MG63 (cell line): Measurements from ENCODE around the gene FAM193A. TPM values are rescaled to one million over a fixed set of nuclear protein-coding genes. Genes with fewer than 3 reads are reported as not detected.

Source experiments
- DNase-seq: peaks from one replicate; pipeline ENCODE4 v3.0.0-alpha.2; 2020
- H3K27me3 ChIP-seq: fragments of 250-450 bp; sonication (Bioruptor Pico); 2 replicates; pipeline ENCODE4 v1.5.1; 2020; ENCODE audit warnings: mild to moderate bottlenecking, moderate library complexity
- H3K36me3 ChIP-seq: fragments of 250-450 bp; sonication (Bioruptor Pico); 2 replicates; pipeline ENCODE4 v1.5.1; 2020; ENCODE audit warnings: mild to moderate bottlenecking, moderate library complexity
- H3K4me3 ChIP-seq: fragments of 250-450 bp; sonication (Bioruptor Pico); 2 replicates; pipeline ENCODE4 v1.5.1; 2020; ENCODE audit warnings: mild to moderate bottlenecking, moderate library complexity
- H3K9me3 ChIP-seq: fragments of 250-450 bp; sonication (Bioruptor Pico); 2 replicates; pipeline ENCODE4 v1.5.1; 2020; ENCODE audit warnings: mild to moderate bottlenecking, moderate library complexity
- total RNA-seq: library from RNA; depleted of rRNA; stranded (reverse); fragments of >200 nt; shearing (Covaris generic); gene quantifications from 2 replicates; pipeline ENCODE4 v1.2.3, GENCODE V29; 2014; ENCODE audit warnings: low replicate concordance

The FAM193A gene
- total RNA-seq, 1 experiment from 2014 or later, result 7.3 TPM

DNA sequence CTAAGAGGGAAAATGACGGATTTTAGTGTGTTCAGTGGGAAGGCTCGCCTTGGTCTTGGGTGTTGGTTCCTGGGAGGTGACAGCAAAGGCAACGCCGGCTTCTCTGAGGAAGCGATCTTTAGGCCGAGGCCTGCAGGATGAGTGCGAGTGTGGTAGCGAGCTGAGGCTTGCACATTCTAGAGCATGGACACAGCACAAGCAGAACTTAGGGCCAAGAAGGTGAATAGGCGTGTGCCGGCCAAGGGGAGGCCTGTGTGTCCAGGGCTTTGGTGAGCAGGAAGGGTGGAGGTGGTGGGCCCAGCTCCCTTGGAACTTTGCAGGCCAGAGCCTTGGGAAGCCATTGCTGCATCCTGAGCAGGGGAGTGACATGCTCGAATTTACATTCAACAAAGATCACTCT, 151.8 kb downstream of the FAM193A start:
- Histone ChIP-seq H3K36me3 (peaks cover 23% of the 10 kb centered on the region), H3K9me3 (no peaks in the 10 kb centered on the region), H3K27me3 (no peaks in the 10 kb centered on the region), H3K4me3 (no peak overlapping the region)
- DNase-seq, result no peak

DNA sequence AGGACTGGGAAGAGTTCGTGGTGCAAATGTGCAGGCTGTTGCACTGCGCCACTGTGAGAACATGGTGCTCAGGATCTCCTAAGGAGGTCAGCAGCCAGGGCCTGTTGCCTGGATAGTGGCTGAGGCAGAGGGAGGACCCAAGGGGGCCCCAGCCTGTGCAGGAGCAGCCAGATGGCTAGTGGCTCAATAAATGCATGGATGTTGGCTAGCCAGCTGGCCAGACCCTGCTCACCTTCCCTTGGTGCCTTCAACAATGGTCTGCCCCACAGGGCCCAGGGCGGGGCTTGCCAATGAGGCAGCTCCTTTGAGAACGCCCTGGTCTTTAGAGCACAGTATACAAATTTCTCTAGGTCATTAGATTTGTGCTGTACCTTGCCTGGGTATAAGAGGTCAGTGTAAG, 152.2 kb downstream of the FAM193A start:
- Histone ChIP-seq H3K27me3 (no peaks in the 10 kb centered on the region), H3K9me3 (no peaks in the 10 kb centered on the region), H3K36me3 (peaks cover 20% of the 10 kb centered on the region), H3K4me3 (no peak overlapping the region)
- DNase-seq, result no peak

DNA sequence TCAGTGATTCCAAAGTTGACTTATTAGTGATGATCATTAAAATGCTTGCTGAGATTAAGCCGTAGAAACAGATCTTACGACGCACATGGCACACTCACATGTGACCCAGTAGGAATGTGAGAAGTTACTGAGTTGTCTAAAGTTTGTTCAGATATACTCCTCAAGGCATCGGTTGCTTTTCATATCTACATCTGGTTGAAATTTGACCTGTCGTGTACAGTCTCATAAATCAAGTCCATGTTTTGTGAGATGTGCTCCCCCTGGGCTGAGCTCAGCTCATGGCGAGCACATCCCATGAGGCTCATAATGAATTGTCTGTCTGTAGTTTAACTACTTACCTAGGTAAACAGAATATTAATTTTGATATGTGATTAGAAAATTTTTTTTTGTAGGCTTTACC, 152.7 kb downstream of the FAM193A start:
- H3K4me3 ChIP-seq, result no peak overlapping the region
- H3K36me3 ChIP-seq, result peaks cover 16% of the 10 kb centered on the region
- no peak for DNase-seq
- H3K9me3 ChIP-seq, result no peaks in the 10 kb centered on the region
- no peaks in the 10 kb centered on the region for H3K27me3 ChIP-seq

DNA sequence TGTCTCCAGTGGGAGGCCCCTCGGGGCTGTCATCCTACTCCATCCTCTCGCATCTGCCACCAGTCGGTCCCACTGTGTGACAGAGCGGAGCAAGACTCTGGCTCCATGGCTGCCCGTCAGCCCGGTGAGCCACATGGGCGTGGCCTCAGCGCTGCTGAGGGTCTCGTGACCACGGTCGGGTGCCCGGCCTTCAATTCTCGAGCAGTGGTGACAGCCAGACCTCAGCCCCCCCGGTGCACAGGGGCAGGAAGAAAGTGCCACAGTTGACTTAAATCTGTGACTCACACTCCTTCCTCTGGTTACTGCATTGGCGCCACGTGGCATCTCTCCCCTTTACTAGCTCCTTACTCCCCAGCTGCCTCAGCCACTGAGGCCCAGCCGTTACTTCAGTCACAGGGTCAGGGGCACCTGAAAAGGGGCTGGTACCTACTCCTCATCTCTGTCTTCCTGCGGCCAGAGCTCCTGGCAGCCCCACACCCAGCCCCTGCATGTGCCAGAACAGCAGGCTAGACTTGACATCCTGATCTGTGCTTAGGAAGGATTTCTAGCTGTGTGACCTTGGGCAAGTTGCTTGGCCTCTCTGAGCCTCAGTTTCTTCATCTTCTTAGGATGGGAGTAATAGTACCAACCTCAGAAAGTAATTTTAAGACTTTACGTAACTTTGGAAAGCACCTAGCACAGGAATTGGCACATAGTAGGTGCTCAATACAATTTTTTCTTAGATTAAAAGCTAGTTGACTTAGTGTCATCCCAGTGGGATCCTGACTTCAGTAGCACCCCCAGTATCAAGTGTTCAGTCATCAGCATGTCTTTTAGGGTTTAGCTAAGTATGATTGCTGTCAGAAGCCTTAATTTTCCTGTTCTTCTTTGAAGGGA, 153.6 kb downstream of the FAM193A start:
- H3K36me3 ChIP-seq, result peaks cover 14% of the 10 kb centered on the region
- no peak for DNase-seq
- no peaks in the 10 kb centered on the region for H3K9me3 ChIP-seq
- H3K4me3 ChIP-seq, result no peak overlapping the region
- H3K27me3 ChIP-seq, result no peaks in the 10 kb centered on the region

DNA sequence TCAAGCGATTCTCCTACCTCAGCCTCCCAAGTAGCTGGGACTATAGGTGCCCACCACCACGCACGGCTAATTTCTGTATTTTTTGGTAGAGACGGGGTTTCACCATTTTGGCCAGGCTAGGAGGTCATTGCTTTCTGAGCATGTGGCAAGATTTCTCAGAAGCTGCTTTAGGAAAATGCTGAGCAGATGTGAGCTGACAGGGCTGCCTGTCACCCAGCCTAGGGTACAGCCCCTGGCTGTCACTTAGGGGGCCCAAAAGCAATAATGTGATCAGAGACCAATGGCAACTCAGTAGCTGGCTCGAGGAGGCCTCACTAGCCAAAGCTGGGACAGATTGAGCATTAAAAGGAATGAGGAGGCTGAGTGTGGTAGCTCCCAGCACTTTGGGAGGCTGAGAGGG, 154.9 kb downstream of the FAM193A start:
- no peaks in the 10 kb centered on the region for H3K27me3 ChIP-seq
- H3K9me3 ChIP-seq, result no peaks in the 10 kb centered on the region
- peaks cover 15% of the 10 kb centered on the region for H3K36me3 ChIP-seq
- H3K4me3 ChIP-seq, result no peak overlapping the region
- DNase-seq, result no peak

DNA sequence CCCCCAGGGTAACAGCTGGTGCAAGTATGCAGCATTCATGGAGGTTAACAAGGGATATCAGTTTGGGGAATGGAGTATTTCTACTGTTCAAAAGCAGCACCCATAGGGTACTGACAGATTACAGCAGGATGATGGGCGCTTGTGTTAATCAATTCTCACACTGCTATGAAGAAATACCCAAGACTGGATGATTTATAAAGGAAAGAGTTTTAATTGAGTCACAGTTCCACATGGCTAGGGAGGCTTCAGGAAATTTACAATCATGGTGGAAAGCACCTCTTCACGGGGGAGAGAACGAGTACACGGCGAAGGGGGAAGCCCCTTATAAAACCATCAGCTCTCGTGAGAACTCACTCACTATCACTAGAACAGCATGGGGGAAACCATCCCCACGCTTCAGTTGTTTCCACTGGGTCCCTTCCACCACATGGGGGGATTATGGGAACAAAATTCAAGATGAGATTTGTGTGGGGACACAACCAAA, 155.5 kb downstream of the FAM193A start:
- Histone ChIP-seq H3K27me3 (no peaks in the 10 kb centered on the region), H3K9me3 (no peaks in the 10 kb centered on the region), H3K4me3 (no peak overlapping the region), H3K36me3 (peaks cover 16% of the 10 kb centered on the region)
- DNase-seq, result no peak

DNA sequence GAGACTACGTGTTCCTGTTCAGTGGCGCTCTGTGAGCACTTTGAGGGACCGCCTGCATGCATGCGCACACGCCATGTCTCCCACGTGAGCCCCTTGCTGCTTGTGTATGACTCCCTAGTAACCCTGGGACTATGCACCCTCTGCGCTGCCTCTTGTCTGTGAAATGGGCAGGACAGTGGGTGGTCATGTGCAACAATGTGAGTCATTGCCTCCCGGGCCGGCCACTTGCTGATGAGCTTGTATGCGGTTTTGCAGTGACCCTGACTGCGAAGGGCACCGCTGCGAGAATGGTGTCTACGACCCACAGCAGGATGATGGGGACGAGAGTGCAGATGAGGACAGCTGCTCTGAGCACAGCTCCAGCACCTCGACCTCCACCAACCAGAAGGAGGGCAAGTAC, 158.2 kb downstream of the FAM193A start:
- Histone ChIP-seq H3K27me3 (no peaks in the 10 kb centered on the region), H3K4me3 (no peak overlapping the region), H3K9me3 (no peaks in the 10 kb centered on the region), H3K36me3 (peaks cover 19% of the 10 kb centered on the region)
- DNase-seq, result no peak

DNA sequence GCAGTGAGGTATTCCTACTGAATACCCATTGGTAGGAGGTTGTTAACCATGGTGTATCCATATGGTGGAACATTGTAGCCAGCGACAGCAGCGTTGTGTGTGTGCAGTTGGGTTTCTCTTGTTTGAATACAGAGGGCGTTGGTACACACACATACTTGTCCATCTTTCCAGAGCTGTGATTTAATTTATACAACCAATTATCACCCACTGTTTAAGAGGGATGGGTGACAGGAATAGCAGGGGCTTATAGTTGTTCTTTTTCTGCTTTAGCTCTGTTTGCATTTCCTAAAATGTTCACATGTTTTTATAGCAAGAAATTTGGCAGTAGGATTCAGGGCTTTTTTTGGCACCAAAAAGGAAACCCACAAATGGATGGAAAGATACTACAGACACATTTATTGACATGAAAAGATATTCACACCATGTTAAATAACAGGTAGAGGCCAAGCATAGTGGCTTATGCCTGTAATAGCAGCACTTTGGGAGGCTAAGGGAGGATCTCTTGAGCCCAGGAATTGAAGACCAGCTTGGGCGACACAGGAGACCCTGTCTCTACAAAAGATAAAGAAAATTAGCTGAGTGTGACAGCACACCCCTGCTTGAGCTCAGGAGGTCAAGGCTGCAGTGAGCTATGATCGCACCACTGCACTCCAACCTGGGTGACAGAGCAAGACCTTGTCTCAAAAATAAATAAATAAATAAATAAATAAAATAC, 159.1 kb downstream of the FAM193A start:
- Histone ChIP-seq H3K4me3 (no peak overlapping the region), H3K36me3 (peaks cover 19% of the 10 kb centered on the region), H3K27me3 (no peaks in the 10 kb centered on the region), H3K9me3 (no peaks in the 10 kb centered on the region)
- DNase-seq, result no peak

DNA sequence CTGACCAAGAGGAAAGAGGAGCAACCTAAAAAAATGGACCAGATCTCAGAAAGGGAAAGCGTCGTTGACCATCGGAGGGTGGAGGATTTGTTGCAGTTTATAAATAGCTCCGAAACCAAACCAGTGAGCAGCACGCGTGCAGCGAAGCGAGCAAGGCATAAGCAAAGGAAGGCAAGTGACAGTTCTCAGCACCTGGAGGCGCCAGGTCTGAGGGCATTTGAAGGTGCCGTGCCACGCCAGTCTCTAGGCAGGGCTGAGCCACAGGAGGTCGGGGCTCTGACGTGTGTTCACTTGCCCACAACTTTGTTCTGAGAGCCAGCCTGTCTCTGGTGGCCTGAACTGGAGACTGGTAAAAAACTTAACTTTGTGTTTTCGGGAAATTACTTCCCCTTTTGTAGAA, 160.0 kb downstream of the FAM193A start:
- no peak for DNase-seq
- peaks cover 11% of the 10 kb centered on the region for H3K36me3 ChIP-seq
- H3K4me3 ChIP-seq, result no peak overlapping the region
- H3K27me3 ChIP-seq, result no peaks in the 10 kb centered on the region
- no peaks in the 10 kb centered on the region for H3K9me3 ChIP-seq

DNA sequence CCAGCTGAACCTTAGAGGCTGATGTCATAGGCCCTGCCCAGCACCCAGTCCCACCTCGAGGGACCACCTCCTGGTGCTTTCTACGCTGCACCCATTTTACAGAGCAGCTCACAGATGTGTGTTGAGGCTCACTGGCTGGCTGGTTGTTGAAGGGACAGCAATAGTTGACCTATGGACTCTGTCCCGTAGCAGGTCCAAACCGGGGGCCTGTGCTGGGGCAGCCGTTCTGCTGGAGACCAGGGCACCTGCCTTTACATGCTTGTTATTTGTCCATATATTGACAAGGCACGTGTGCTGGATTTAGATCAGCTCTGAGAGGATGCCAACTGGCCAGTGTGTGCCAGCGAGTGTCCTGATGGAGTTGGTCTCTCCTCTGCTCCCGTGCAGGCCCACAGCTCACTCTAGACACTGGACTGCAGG, 161.6 kb downstream of the FAM193A start:
- Histone ChIP-seq H3K9me3 (no peaks in the 10 kb centered on the region), H3K27me3 (no peaks in the 10 kb centered on the region), H3K36me3 (peaks cover 15% of the 10 kb centered on the region), H3K4me3 (no peak overlapping the region)
- DNase-seq, result no peak

DNA sequence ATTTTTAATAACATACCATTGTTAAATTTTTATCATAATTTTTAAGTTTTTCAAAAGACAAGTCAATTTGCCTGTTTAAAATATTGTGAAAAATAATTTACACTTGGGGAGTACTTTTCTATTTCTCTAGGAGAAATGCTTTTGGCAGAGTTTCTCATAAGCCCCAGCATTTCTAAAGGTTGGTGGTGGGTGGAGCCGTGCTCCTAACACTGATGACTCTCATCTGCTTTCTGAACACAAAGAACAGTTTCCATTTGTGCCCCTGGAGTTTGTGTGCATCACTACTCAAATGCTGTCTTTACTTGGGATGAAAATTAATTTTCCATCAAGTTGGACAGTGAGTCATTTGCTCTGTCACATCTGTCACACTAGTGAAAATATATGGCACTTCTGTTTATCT, 162.1 kb downstream of the FAM193A start:
- Histone ChIP-seq H3K9me3 (no peaks in the 10 kb centered on the region), H3K36me3 (peaks cover 19% of the 10 kb centered on the region), H3K27me3 (no peaks in the 10 kb centered on the region), H3K4me3 (no peak overlapping the region)
- DNase-seq, result no peak

DNA sequence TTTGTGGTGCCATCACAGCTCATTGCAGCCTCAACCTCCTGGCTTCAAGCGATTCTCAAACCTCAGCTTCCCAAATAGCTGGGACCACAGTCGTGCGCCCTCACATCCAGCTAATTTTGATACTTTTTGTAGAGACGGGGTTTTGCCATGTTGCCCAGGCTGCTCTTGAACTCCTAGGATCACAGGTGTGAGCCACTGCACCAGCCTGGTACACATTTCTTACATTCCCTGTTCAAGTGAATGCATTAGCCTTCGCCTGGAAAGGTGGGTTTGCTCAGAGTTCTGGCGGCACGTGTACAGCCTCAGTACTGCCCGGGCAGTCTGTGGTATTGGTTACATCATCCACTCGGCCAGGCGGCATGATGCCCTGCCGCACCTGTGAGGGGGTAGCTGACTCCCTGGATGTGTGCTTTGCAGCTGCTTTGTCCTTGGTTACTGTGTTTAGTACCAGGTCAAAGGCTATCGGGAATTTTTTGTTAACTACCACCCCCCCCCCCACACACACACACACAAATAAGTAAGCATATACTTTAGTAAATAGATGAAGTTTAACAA, 162.6 kb downstream of the FAM193A start:
- DNase-seq, result no peak
- Histone ChIP-seq H3K27me3 (no peaks in the 10 kb centered on the region), H3K9me3 (no peaks in the 10 kb centered on the region), H3K4me3 (no peak overlapping the region), H3K36me3 (peaks cover 19% of the 10 kb centered on the region)

DNA sequence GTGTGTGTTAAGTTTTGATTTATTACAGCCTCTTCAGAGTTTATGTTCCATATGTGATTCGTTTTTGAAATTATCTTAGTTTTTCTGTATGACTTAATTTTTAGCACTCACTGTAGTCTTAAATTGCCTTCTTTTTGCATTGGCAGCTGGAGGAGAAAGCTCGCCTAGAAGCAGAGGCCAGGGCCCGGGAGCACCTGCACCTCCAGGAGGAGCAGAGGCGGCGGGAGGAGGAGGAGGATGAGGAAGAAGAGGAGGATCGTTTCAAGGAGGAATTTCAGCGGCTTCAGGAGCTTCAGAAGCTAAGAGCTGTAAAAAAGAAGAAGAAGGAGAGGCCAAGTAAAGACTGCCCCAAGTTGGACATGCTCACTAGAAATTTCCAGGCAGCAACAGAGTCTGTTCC, 163.1 kb downstream of the FAM193A start:
- no peak for DNase-seq
- Histone ChIP-seq H3K27me3 (no peaks in the 10 kb centered on the region), H3K9me3 (no peaks in the 10 kb centered on the region), H3K4me3 (no peak overlapping the region), H3K36me3 (peaks cover 17% of the 10 kb centered on the region)

DNA sequence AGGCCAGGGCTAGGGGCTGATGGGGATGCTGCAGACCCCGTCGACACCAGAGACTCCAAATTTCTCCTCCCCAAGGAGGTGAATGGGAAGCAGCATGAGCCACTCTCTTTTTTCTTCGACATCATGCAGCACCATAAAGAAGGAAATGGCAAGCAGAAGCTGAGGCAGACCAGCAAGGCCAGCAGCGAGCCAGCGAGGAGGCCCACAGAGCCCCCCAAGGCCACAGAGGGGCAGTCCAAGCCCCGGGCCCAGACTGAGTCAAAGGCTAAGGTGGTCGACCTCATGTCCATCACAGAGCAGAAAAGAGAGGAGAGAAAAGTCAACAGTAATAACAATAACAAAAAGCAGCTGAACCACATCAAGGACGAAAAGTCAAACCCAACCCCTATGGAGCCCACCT, 163.6 kb downstream of the FAM193A start:
- H3K36me3 ChIP-seq, result peaks cover 17% of the 10 kb centered on the region
- no peaks in the 10 kb centered on the region for H3K9me3 ChIP-seq
- DNase-seq, result no peak
- no peaks in the 10 kb centered on the region for H3K27me3 ChIP-seq
- no peak overlapping the region for H3K4me3 ChIP-seq

DNA sequence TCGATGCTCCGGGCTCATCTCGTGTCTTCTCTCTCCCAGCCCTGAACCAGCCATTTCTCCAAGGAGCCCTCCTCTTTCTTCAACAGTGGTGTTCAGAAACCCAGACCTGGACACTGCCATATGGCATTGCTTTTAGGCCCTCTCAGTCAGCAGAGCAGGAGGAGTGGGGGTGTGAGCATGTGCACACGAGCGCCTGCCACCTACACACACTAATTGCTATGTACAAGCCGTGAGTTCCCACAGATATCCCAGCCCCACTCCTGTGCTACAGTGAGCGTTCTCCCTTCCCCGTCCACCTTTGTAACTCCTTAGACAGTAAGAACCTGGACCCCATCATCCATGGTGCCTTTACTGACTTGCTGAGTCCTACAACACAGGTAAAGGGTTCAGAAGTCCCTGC, 165.9 kb downstream of the FAM193A start:
- no peak overlapping the region for H3K4me3 ChIP-seq
- no peak for DNase-seq
- H3K9me3 ChIP-seq, result no peaks in the 10 kb centered on the region
- H3K27me3 ChIP-seq, result no peaks in the 10 kb centered on the region
- peaks cover 10% of the 10 kb centered on the region for H3K36me3 ChIP-seq

DNA sequence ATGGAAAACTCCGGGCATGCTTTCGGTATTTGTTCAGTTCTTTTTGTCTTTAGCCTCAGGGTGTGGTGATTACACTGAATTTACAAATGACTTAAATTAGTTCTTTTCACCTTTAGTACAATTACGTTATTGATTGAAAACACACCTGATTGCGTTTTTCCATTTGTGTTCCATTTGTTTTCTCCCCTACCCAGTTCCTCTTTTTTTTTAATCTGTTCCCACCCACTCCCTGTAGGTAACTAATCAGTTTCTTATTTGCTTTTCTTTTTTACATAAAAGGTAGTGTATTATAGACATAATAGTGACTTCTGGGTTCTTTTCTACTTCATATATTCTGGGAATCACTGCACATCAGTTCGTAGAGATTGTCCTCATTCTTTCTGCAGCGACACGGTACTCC, 166.3 kb downstream of the FAM193A start:
- Histone ChIP-seq H3K27me3 (no peaks in the 10 kb centered on the region), H3K36me3 (peaks cover 10% of the 10 kb centered on the region), H3K9me3 (no peaks in the 10 kb centered on the region), H3K4me3 (no peak overlapping the region)
- no peak for DNase-seq

DNA sequence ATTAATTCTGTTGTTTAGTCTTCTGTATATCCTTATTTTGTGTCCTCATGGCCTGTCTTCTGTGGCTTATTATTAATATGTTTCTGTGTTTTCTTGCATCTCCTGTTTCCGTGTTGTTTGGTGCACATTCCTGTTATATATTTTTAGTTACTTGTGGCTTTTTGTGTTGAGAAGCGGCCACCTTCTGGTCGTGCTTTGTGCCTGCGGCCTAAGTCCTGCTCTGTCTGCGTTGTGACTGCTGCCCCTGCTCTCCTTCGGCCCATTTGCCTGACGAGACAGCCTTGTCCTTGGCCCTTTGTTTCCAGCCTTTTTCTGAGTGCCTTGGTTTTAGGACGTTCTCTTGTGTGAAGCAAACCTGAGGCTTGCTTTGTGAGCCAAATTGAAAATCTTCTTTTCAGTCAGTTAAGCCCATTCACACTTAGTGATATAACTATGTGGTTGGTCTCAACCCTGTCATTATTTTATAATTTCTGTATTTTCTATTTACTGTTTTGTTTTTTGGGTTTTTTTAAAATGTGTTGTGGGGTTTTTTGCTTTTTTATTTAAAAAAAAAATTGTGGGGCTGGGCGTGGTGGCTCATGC, 175.9 kb downstream of the FAM193A start:
- H3K9me3 ChIP-seq, result no peaks in the 10 kb centered on the region
- DNase-seq, result no peak
- H3K27me3 ChIP-seq, result no peaks in the 10 kb centered on the region
- no peak overlapping the region for H3K4me3 ChIP-seq
- H3K36me3 ChIP-seq, result peaks cover 4% of the 10 kb centered on the region
